Activated T-helper 1 cell treated with anti-CD3 and anti-CD28 coated beads, Interleukin-2, amount 50 U/mL, for 16 hours (primary cell): ENCODE data around the gene TSC22D3.

Experiments used
- DNase-seq, 2 donors: peaks; one replicate each; pipeline ENCODE4 v3.0.0-alpha.2; 2020; ENCODE audit warnings: low read depth in 1 of 2, low spot score in 1 of 2

Gene TSC22D3

GRCh38 chrX:107760304-107761077 lies 15.1 kb downstream of the TSC22D3 start:
- no peak for DNase-seq

GRCh38 chrX:107758231-107758766 lies 17.3 kb downstream of the TSC22D3 start:
- no peak for DNase-seq

- no peak for DNase-seq
Measured at GRCh38 chrX:107755721-107756120, 19.9 kb downstream of the TSC22D3 start.

- no peak for DNase-seq
Measured at GRCh38 chrX:107753187-107753586, 22.4 kb downstream of the TSC22D3 start.

GRCh38 chrX:107752714-107753113 lies 22.9 kb downstream of the TSC22D3 start:
- DNase-seq = no peak

- no peak for DNase-seq
Measured at GRCh38 chrX:107752043-107752442, 23.5 kb downstream of the TSC22D3 start.

GRCh38 chrX:107750861-107751445 lies 24.6 kb downstream of the TSC22D3 start:
- no peak for DNase-seq

- no peak for DNase-seq
Measured at GRCh38 chrX:107750263-107750662, 25.3 kb downstream of the TSC22D3 start.

- no peak for DNase-seq
Measured at GRCh38 chrX:107748506-107748905, 27.1 kb downstream of the TSC22D3 start.

- no peak for DNase-seq
Measured at GRCh38 chrX:107747596-107748161, 27.9 kb downstream of the TSC22D3 start.

GRCh38 chrX:107744868-107745267 lies 30.7 kb downstream of the TSC22D3 start:
- no peak for DNase-seq

GRCh38 chrX:107743995-107744394 lies 31.6 kb downstream of the TSC22D3 start:
- DNase-seq = no peak

GRCh38 chrX:107742700-107743191 lies 32.8 kb downstream of the TSC22D3 start:
- no peak for DNase-seq

GRCh38 chrX:107741404-107741790 lies 34.2 kb downstream of the TSC22D3 start:
- DNase-seq = no peak

- no peak for DNase-seq
Measured at GRCh38 chrX:107739541-107739940, 36.0 kb downstream of the TSC22D3 start.

GRCh38 chrX:107738768-107739167 lies 36.8 kb downstream of the TSC22D3 start:
- no peak for DNase-seq

- DNase-seq = no peak
Measured at GRCh38 chrX:107738272-107738671, 37.3 kb downstream of the TSC22D3 start.

GRCh38 chrX:107736781-107737531 lies 38.6 kb downstream of the TSC22D3 start:
- no peak for DNase-seq

GRCh38 chrX:107734646-107735045 lies 40.9 kb downstream of the TSC22D3 start:
- no peak for DNase-seq

GRCh38 chrX:107733686-107734085 lies 41.9 kb downstream of the TSC22D3 start:
- no peak for DNase-seq

- no peak for DNase-seq
Measured at GRCh38 chrX:107731831-107732502, 43.6 kb downstream of the TSC22D3 start.
